Natural killer cell (primary cell): ENCODE measurements around the gene PTPRU. TPM values are rescaled to one million over a fixed set of nuclear protein-coding genes. Genes with fewer than 3 reads are reported as not detected.

ENCODE experiments used
- ATAC-seq, 3 donors: fragments of 150-1000 bp in 2 of 3; fragments of 200-7000 bp in 1 of 3; cut with Tn5 transposase; 1 replicate in 1 of 3; 2 replicates in 2 of 3; pipeline ENCODE4 v1.10.0; 2021; ENCODE audit warnings: mild to moderate bottlenecking in 2 of 3, moderate library complexity in 2 of 3
- DNase-seq, 2 donors: peaks; one replicate each; pipeline versions ENCODE4 v3.0.0 to v3.0.0-alpha.2; 2013 to 2021; ENCODE audit warnings: mixed read lengths in 1 of 2
- H3K27ac ChIP-seq: one replicate; pipeline ENCODE4 v1.5.1; 2013; ENCODE audit warnings: mild to moderate bottlenecking, low read length
- H3K27me3 ChIP-seq: one replicate; pipeline ENCODE4 v1.6.1; 2013; ENCODE audit warnings: low read length; ENCODE audit not compliant: control insufficient read depth, insufficient read depth
- H3K36me3 ChIP-seq: one replicate; pipeline ENCODE4 v1.6.1; 2013; ENCODE audit warnings: low read length; ENCODE audit not compliant: control insufficient read depth, insufficient read depth
- H3K4me1 ChIP-seq: one replicate; pipeline ENCODE4 v1.6.1; 2013; ENCODE audit warnings: low read length; ENCODE audit not compliant: control insufficient read depth, insufficient read depth
- H3K4me3 ChIP-seq: one replicate; pipeline ENCODE4 v1.5.1; 2013; ENCODE audit warnings: low read length
- H3K9me3 ChIP-seq: one replicate; pipeline ENCODE4 v1.6.1; 2013; ENCODE audit warnings: low read length; ENCODE audit not compliant: control insufficient read depth, insufficient read depth
- H3K27ac Mint-ChIP-seq, 2 donors: one replicate each; pipeline ENCODE4 v1.8.0; 2022; ENCODE audit warnings: mild to moderate bottlenecking in 2 of 2, mixed read lengths in 2 of 2, moderate library complexity in 1 of 2
- H3K27me3 Mint-ChIP-seq, 2 donors: one replicate each; pipeline ENCODE4 v1.8.0; 2022; ENCODE audit warnings: low read depth in 2 of 2, mixed read lengths in 2 of 2
- H3K36me3 Mint-ChIP-seq: one replicate; pipeline ENCODE4 v1.8.0; 2022; ENCODE audit warnings: mixed read lengths
- H3K4me1 Mint-ChIP-seq, 2 donors: one replicate each; pipeline ENCODE4 v1.8.0; 2022; ENCODE audit warnings: mixed read lengths in 2 of 2
- H3K4me3 Mint-ChIP-seq: one replicate; pipeline ENCODE4 v1.8.0; 2022; ENCODE audit warnings: mild to moderate bottlenecking, moderate library complexity, mixed read lengths
- H3K9me3 Mint-ChIP-seq, 2 donors: one replicate each; pipeline ENCODE4 v1.8.0; 2022; ENCODE audit warnings: mixed read lengths in 2 of 2
- WGBS: methylation state at CpG from one replicate; pipeline ENCODE4 v1.1.7; 2013; ENCODE audit warnings: missing lambda C conversion rate; ENCODE audit not compliant: insufficient coverage; 5-methylcytosine and 5-hydroxymethylcytosine counted together
- intact Hi-C: fragments of 100-400 bp; cut with micrococcal nuclease; formaldehyde crosslinking; loops from one replicate; pipeline ENCODE4 v1.14.2; 2022
- total RNA-seq, 4 donors: library from RNA; stranded (reverse); fragments of 120-200 nt in 1 of 4; gene quantifications; one replicate each; pipeline versions ENCODE4 v1.2.3 to v1.2.4, GENCODE V29; 2013 to 2022
- TF ChIP-seq, protein P1 (sequence below): fragments of 200-600 bp; IDR thresholded peaks from one replicate; pipeline ENCODE4 v1.8.0; 2022; ENCODE audit warnings: antibody characterized with exemption

PTPRU gene
- total RNA-seq, 3 donors from 2014 or later (not counting 1 experiment from before 2014, with no cell fraction given), result 0.54 to 1.6 (median 0.79) TPM

DNA sequence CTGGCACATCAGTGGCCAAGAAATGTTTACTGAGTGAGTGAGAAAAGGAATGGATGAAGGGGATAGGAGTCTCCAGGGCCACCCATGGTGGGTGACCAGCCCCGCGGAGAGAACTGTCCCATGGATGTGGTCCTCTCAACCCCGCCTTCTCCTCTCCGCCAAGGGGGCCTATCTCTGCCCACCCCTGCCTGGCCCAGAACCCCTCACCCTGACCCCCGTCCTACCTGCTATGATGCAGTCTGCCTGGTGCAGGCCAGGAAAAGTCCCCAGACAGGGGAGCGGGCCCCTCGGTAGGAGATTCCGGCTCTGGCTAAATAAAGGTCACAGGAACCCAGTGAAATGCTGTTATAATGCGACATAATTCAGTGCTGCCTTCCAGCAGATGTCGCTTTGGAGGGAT lies 107.6 kb downstream of the PTPRU start:
- H3K36me3 Mint-ChIP-seq, result no peaks in the 10 kb centered on the region
- no peaks in the 10 kb centered on the region for H3K36me3 ChIP-seq
- no peak overlapping the region for H3K27ac ChIP-seq
- H3K27me3 ChIP-seq, result no peaks in the 10 kb centered on the region
- WGBS, result 72% methylated on average over 10 of the region's 10 CpGs
- no peak overlapping the region for H3K4me3 ChIP-seq
- no peak overlapping the region for H3K4me3 Mint-ChIP-seq
- no peak overlapping the region for H3K27ac Mint-ChIP-seq
- TF ChIP-seq, protein P1, sequence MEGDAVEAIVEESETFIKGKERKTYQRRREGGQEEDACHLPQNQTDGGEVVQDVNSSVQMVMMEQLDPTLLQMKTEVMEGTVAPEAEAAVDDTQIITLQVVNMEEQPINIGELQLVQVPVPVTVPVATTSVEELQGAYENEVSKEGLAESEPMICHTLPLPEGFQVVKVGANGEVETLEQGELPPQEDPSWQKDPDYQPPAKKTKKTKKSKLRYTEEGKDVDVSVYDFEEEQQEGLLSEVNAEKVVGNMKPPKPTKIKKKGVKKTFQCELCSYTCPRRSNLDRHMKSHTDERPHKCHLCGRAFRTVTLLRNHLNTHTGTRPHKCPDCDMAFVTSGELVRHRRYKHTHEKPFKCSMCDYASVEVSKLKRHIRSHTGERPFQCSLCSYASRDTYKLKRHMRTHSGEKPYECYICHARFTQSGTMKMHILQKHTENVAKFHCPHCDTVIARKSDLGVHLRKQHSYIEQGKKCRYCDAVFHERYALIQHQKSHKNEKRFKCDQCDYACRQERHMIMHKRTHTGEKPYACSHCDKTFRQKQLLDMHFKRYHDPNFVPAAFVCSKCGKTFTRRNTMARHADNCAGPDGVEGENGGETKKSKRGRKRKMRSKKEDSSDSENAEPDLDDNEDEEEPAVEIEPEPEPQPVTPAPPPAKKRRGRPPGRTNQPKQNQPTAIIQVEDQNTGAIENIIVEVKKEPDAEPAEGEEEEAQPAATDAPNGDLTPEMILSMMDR, result no peak
- no peaks in the 10 kb centered on the region for H3K9me3 ChIP-seq
- H3K4me1 Mint-ChIP-seq, result no peaks in the 10 kb centered on the region
- DNase-seq (no peak), ATAC-seq (no peak)
- peaks cover 32 to 45% of the 10 kb centered on the region in 2 donors for H3K27me3 Mint-ChIP-seq
- intact Hi-C loops, result no loop called here
- no peaks in the 10 kb centered on the region for H3K9me3 Mint-ChIP-seq
- H3K4me1 ChIP-seq, result no peaks in the 10 kb centered on the region

DNA sequence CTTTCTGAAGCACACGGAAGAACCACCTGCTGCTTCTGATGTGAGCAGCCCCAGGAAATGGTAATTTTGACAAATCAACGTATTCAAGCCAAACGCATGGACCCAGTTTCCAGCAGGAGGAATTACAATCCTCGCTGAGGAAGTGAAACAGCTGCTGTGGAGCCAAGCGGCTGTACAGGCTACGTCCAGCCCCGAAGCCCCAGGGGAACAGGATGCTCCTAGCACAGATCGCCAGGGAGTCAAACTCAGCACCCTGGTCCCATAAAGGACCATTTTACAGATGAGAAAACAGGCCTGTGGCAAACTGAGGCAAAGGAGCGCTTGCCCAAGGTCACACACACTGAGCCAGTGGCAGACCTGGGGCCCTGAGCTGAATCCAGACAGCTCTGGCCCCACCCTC lies 108.0 kb downstream of the PTPRU start:
- Histone ChIP-seq H3K36me3 (no peaks in the 10 kb centered on the region), H3K27ac (no peak overlapping the region), H3K4me3 (no peak overlapping the region), H3K4me1 (no peaks in the 10 kb centered on the region), H3K27me3 (no peaks in the 10 kb centered on the region), H3K9me3 (no peaks in the 10 kb centered on the region)
- no peaks in the 10 kb centered on the region for H3K4me1 Mint-ChIP-seq
- H3K27ac Mint-ChIP-seq, result no peak overlapping the region
- intact Hi-C loops, result no loop called here
- peaks cover 29 to 41% of the 10 kb centered on the region in 2 donors for H3K27me3 Mint-ChIP-seq
- no peaks in the 10 kb centered on the region for H3K9me3 Mint-ChIP-seq
- ATAC-seq (no peak), DNase-seq (no peak)
- H3K4me3 Mint-ChIP-seq, result no peak overlapping the region
- WGBS, result 39% methylated on average over 9 of the region's 9 CpGs
- TF ChIP-seq, protein P1, result no peak
- no peaks in the 10 kb centered on the region for H3K36me3 Mint-ChIP-seq

DNA sequence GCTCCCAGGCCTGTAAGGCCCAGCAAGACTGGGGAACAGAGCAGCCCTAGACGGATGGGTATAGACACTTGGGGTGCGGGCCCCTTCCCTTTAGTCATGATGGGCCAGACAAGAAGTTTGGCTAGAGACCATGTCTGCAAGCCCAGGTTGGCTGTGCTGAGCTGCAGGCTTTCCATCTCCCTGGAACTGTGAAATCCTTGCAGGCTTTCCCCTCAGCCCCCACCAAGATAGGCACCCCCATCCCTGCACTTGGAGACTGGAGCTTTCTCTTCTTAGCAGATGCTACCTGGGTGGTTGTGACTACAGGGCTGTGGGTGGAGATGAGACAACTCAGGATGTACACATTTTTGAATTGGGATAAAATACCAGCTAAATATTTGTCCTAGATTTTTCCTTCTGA lies 110.3 kb downstream of the PTPRU start:
- DNase-seq, result no peak
- H3K27me3 Mint-ChIP-seq, result peaks cover 36 to 37% of the 10 kb centered on the region in 2 donors
- H3K27ac ChIP-seq, result no peak overlapping the region
- 87% methylated on average over 2 of the region's 2 CpGs for WGBS
- no peaks in the 10 kb centered on the region for H3K4me1 ChIP-seq
- no peaks in the 10 kb centered on the region for H3K36me3 ChIP-seq
- H3K27ac Mint-ChIP-seq, result no peak overlapping the region
- TF ChIP-seq, protein P1, result no peak
- no peaks in the 10 kb centered on the region for H3K4me1 Mint-ChIP-seq
- no peak for ATAC-seq
- H3K9me3 ChIP-seq, result no peaks in the 10 kb centered on the region
- no peaks in the 10 kb centered on the region for H3K9me3 Mint-ChIP-seq
- no peak overlapping the region for H3K4me3 ChIP-seq
- no peaks in the 10 kb centered on the region for H3K36me3 Mint-ChIP-seq
- no peaks in the 10 kb centered on the region for H3K27me3 ChIP-seq
- no peak overlapping the region for H3K4me3 Mint-ChIP-seq
- intact Hi-C loops, result no loop called here

DNA sequence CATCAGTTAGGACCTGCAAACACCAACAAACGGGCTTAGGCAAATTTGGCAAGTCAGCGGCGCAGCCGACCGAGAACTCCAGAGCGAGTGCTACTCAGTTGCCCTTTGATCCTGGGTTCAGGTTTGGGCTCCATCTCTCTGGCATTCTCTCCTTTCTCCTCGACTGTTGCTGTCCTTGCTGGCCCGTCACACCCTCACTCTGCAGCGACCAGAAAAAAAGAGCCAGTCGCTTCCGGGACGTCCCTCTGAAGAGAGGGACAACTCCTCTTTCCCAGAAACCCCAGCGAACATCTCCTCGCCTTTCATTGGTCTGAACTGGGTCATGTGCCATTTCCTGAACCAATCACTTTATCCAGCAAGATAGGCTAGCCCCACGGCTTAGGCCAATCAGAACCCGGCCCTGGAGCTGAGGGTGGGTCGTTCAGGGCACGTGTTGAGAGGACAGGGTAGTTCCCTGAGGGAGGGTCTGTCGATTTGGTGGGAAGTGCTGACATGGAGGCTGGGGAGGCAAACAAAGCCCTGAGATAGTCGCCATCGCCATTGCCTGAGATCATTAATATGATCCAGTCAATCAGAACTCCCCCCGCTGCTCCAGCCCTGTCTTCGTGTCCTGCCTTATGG lies 113.7 kb downstream of the PTPRU start:
- H3K27ac Mint-ChIP-seq, result no peak overlapping the region
- TF ChIP-seq, protein P1, result no peak
- no peaks in the 10 kb centered on the region for H3K27me3 ChIP-seq
- H3K27me3 Mint-ChIP-seq, result peaks cover 19 to 24% of the 10 kb centered on the region in 2 donors
- H3K4me1 Mint-ChIP-seq, result no peaks in the 10 kb centered on the region
- no peaks in the 10 kb centered on the region for H3K4me1 ChIP-seq
- H3K36me3 ChIP-seq, result no peaks in the 10 kb centered on the region
- H3K4me3 Mint-ChIP-seq, result no peak overlapping the region
- no peak overlapping the region for H3K4me3 ChIP-seq
- ATAC-seq (no peak), DNase-seq (no peak)
- intact Hi-C loops, result no loop called here
- no peak overlapping the region for H3K27ac ChIP-seq
- WGBS, result 85% methylated on average over 23 of the region's 23 CpGs
- no peaks in the 10 kb centered on the region for H3K9me3 Mint-ChIP-seq
- no peaks in the 10 kb centered on the region for H3K36me3 Mint-ChIP-seq
- H3K9me3 ChIP-seq, result no peaks in the 10 kb centered on the region
